ENCODE results near the gene DPH6.

- no peak for TF ChIP-seq CTCF (IDR thresholded peaks at IDR 0.05)
- TF ChIP-seq NFYB (CRISPR knock-in tag; conservative IDR thresholded peaks at IDR 0.05; ENCODE audit: low read depth): no peak
- TF ChIP-seq ZNF232 (CRISPR knock-in tag; IDR thresholded peaks at IDR 0.05): no peak
- no peak for TF ChIP-seq ZNF416 (CRISPR knock-in tag; IDR thresholded peaks at IDR 0.05)
- TF ChIP-seq MAX (CRISPR knock-in tag; IDR thresholded peaks at IDR 0.05): no peak
- TF ChIP-seq FOXP4 (CRISPR knock-in tag; IDR thresholded peaks at IDR 0.05): no peak
- no peak for TF ChIP-seq USF1 (CRISPR knock-in tag; IDR thresholded peaks at IDR 0.05)
- no peak for TF ChIP-seq NFE2L1 (CRISPR knock-in tag; IDR thresholded peaks at IDR 0.05)
These were observed 55.5 kb downstream of the DPH6 start for GRCh38 chr15:35490511-35490910.
